Naive thymus-derived CD4-positive, alpha-beta T cell (primary cell): ENCODE data around the gene MED17. TPM values are rescaled to one million over a fixed set of nuclear protein-coding genes. Genes with fewer than 3 reads are reported as not detected.
A peak's percentile ranks its signal among the peaks of the same experiment; 100 is the strongest.
"Not testable (repeated sequence)": the region's sequence is repeated elsewhere in the genome, so short reads cannot be mapped to it uniquely, and the experiment has no call there.

Experiments
- ATAC-seq: fragments of 150-1000 bp; cut with Tn5 transposase; 2 replicates; pipeline ENCODE4 v1.10.0; 2021; ENCODE audit warnings: mild to moderate bottlenecking, moderate library complexity
- CTCF ChIA-PET: fragments of 350-600 bp; sonication (Branson Sonifier 250); formaldehyde crosslinking; loops from one replicate; lab custom pipeline; 2021; ENCODE audit warnings: antibody characterized with exemption; lab: Charles Lee
- POLR2A ChIA-PET: fragments of 350-600 bp; sonication (Branson Sonifier 250); formaldehyde crosslinking; loops from one replicate; lab custom pipeline; 2021; ENCODE audit warnings: antibody characterized with exemption, inconsistent platforms; lab: Charles Lee
- DNase-seq, 9 donors: peaks; one replicate each; pipeline versions ENCODE4 v3.0.0 to v3.0.0-alpha.2; 2020 to 2022; ENCODE audit warnings: mixed read lengths in 1 of 9
- H3K27ac ChIP-seq: one replicate; pipeline ENCODE4 v1.7.0; 2013; ENCODE audit warnings: mild to moderate bottlenecking, low read depth, low read length, moderate library complexity
- H3K27me3 ChIP-seq, 2 donors: one replicate each; pipeline ENCODE4 v1.7.0; 2013; ENCODE audit warnings: low read length in 2 of 2, mild to moderate bottlenecking in 2 of 2, moderate library complexity in 2 of 2; ENCODE audit not compliant: control insufficient read depth in 2 of 2, insufficient read depth in 2 of 2
- H3K36me3 ChIP-seq, 3 experiments: 1 replicate in 2 of 3; 2 replicates in 1 of 3; pipeline ENCODE4 v1.7.0; 2013; ENCODE audit warnings: low read length in 3 of 3, mild to moderate bottlenecking in 3 of 3, moderate library complexity in 1 of 3; ENCODE audit not compliant: insufficient read depth in 3 of 3, control insufficient read depth in 2 of 3
- H3K4me1 ChIP-seq, 2 donors: one replicate each; pipeline ENCODE4 v1.7.0; 2013; ENCODE audit warnings: low read length in 2 of 2, mild to moderate bottlenecking in 2 of 2, moderate library complexity in 1 of 2; ENCODE audit not compliant: control insufficient read depth in 2 of 2, insufficient read depth in 2 of 2
- H3K4me3 ChIP-seq: 2 replicates; pipeline ENCODE4 v1.7.0; 2013; ENCODE audit warnings: mild to moderate bottlenecking, low read length
- H3K9me3 ChIP-seq, 3 experiments: 1 replicate in 2 of 3; 2 replicates in 1 of 3; pipeline ENCODE4 v1.7.0; 2013; ENCODE audit warnings: low read length in 3 of 3; ENCODE audit not compliant: control insufficient read depth in 2 of 3
- H3K27ac Mint-ChIP-seq, 9 donors: one replicate each; pipeline ENCODE4 v1.8.0; 2020 to 2022; ENCODE audit warnings: mixed read lengths in 9 of 9, mild to moderate bottlenecking in 8 of 9, moderate library complexity in 5 of 9, inconsistent platforms in 2 of 9
- H3K27me3 Mint-ChIP-seq, 5 donors: one replicate each; pipeline ENCODE4 v1.8.0; 2021 to 2022; ENCODE audit warnings: mixed read lengths in 5 of 5, mild to moderate bottlenecking in 1 of 5
- H3K36me3 Mint-ChIP-seq, 5 donors: one replicate each; pipeline ENCODE4 v1.8.0; 2020 to 2022; ENCODE audit warnings: mixed read lengths in 5 of 5, mild to moderate bottlenecking in 3 of 5, inconsistent platforms in 1 of 5
- H3K4me1 Mint-ChIP-seq, 7 donors: one replicate each; pipeline ENCODE4 v1.8.0; 2020 to 2022; ENCODE audit warnings: mixed read lengths in 7 of 7, mild to moderate bottlenecking in 3 of 7, inconsistent platforms in 1 of 7
- H3K4me3 Mint-ChIP-seq, 10 donors: one replicate each; pipeline ENCODE4 v1.8.0; 2020 to 2022; ENCODE audit warnings: mild to moderate bottlenecking in 10 of 10, mixed read lengths in 10 of 10, moderate library complexity in 6 of 10, inconsistent platforms in 2 of 10
- H3K9me3 Mint-ChIP-seq, 11 donors: one replicate each; pipeline ENCODE4 v1.8.0; 2020 to 2022; ENCODE audit warnings: mixed read lengths in 11 of 11, mild to moderate bottlenecking in 4 of 11, inconsistent platforms in 1 of 11, moderate library complexity in 1 of 11
- intact Hi-C, 2 donors: fragments of 100-400 bp; cut with micrococcal nuclease; formaldehyde crosslinking; loops; one replicate each; pipeline ENCODE4 v1.15.1; 2023
- polyA plus RNA-seq, 2 donors: library from polyadenylated mRNA; unstranded; fragments of 300-500 nt; fragmentation: Illumina TruSeq; gene quantifications; one replicate each; pipeline ENCODE4 v1.2.3, GENCODE V29; 2021
- total RNA-seq, 6 experiments: library from RNA in 5 of 6; stranded (reverse) in 5 of 6; gene quantifications; 1 replicate in 5 of 6; 2 replicates in 1 of 6; pipeline ENCODE4 v1.2.3 and lab custom pipeline; 2021 to 2026

Gene MED17
- total and polyA plus RNA-seq, 7 experiments from 2014 or later: 17.3 to 75.9 (median 64.2) TPM

- ATAC-seq (no peak), DNase-seq (no peak)
- ChIA-PET CTCF (interaction anchor here (0.7 kb wide), 1 partner anchor 12 kb away, joined by 3 read pairs; no protein-coding TSS in a partner anchor), POLR2A (interaction anchor here (1.9 kb wide), 1 partner anchor 10 kb away, joined by 8 read pairs; the partner anchor contains the start of genes C11orf54 and TAF1D)
- H3K27me3 Mint-ChIP-seq: no peaks in the 10 kb centered on the region
- H3K4me1 ChIP-seq: no peaks in the 10 kb centered on the region
- peaks cover 0 to 21% (median 7%) of the 10 kb centered on the region in 7 donors for H3K4me1 Mint-ChIP-seq
- H3K27me3 ChIP-seq: no peaks in the 10 kb centered on the region
- H3K4me3 ChIP-seq: no peak overlapping the region
- H3K36me3 ChIP-seq: peaks cover 0 to 15% (median 4%) of the 10 kb centered on the region in 3 experiments
- H3K36me3 Mint-ChIP-seq: peaks cover 7 to 19% (median 9%) of the 10 kb centered on the region in 5 donors
- no peak overlapping the region for H3K27ac Mint-ChIP-seq
- no peak overlapping the region for H3K4me3 Mint-ChIP-seq
- H3K9me3 Mint-ChIP-seq: no peaks in the 10 kb centered on the region
- intact Hi-C loops: no loop called here
- no peak overlapping the region for H3K27ac ChIP-seq
- no peaks in the 10 kb centered on the region for H3K9me3 ChIP-seq
Observed at GRCh38 chr11:93751001-93751400, 33.1 kb upstream of the MED17 start.

GRCh38 chr11:93753241-93753640, 30.8 kb upstream of the MED17 start:
- Mint-ChIP-seq H3K4me3 (no peak overlapping the region), H3K9me3 (peaks cover 0 to 2% (median 0%) of the 10 kb centered on the region in 11 donors), H3K36me3 (peaks cover 2 to 34% (median 17%) of the 10 kb centered on the region in 5 donors), H3K27ac (peak overlapping the region in 1 of 9 donors; percentile 41), H3K27me3 (no peaks in the 10 kb centered on the region), H3K4me1 (peaks cover 0 to 11% (median 3%) of the 10 kb centered on the region in 7 donors)
- H3K9me3 ChIP-seq: no peaks in the 10 kb centered on the region
- peaks cover 0 to 34% (median 9%) of the 10 kb centered on the region in 3 experiments for H3K36me3 ChIP-seq
- no peak for ATAC-seq
- H3K4me3 ChIP-seq: no peak overlapping the region
- intact Hi-C loops: no loop called here
- ChIA-PET CTCF (interaction anchor here (0.7 kb wide), 1 partner anchor 1152 kb away, joined by 3 read pairs; no protein-coding TSS in a partner anchor), POLR2A (no interaction called here)
- H3K27ac ChIP-seq: no peak overlapping the region
- no peaks in the 10 kb centered on the region for H3K4me1 ChIP-seq
- no peak for DNase-seq
- no peaks in the 10 kb centered on the region for H3K27me3 ChIP-seq

- peaks cover 0 to 63% (median 9%) of the 10 kb centered on the region in 3 experiments for H3K36me3 ChIP-seq
- ChIA-PET CTCF (no interaction called here), POLR2A (interaction anchor here (1.1 kb wide), 1 partner anchor 15 kb away, joined by 3 read pairs; the partner anchor contains the start of genes C11orf54 and TAF1D)
- peaks cover 0 to 2% (median 0%) of the 10 kb centered on the region in 11 donors for H3K9me3 Mint-ChIP-seq
- ATAC-seq (no peak), DNase-seq (no peak)
- H3K4me3 Mint-ChIP-seq: no peak overlapping the region
- H3K4me3 ChIP-seq: no peak overlapping the region
- no peak overlapping the region for H3K27ac Mint-ChIP-seq
- no peaks in the 10 kb centered on the region for H3K27me3 ChIP-seq
- peaks cover 0 to 6% (median 0%) of the 10 kb centered on the region in 7 donors for H3K4me1 Mint-ChIP-seq
- H3K27me3 Mint-ChIP-seq: no peaks in the 10 kb centered on the region
- H3K4me1 ChIP-seq: no peaks in the 10 kb centered on the region
- intact Hi-C loops: no loop called here
- H3K36me3 Mint-ChIP-seq: peaks cover 0 to 50% (median 33%) of the 10 kb centered on the region in 5 donors
- H3K9me3 ChIP-seq: no peaks in the 10 kb centered on the region
- no peak overlapping the region for H3K27ac ChIP-seq
Observed at GRCh38 chr11:93756748-93757147, 27.3 kb upstream of the MED17 start.

GRCh38 chr11:93757301-93757700, 26.8 kb upstream of the MED17 start:
- Mint-ChIP-seq H3K4me3 (no peak overlapping the region), H3K4me1 (peaks cover 0 to 4% (median 0%) of the 10 kb centered on the region in 7 donors), H3K9me3 (peaks cover 0 to 2% (median 0%) of the 10 kb centered on the region in 11 donors), H3K27me3 (no peaks in the 10 kb centered on the region), H3K27ac (peak overlapping the region in 1 of 9 donors; percentile 17), H3K36me3 (peaks cover 0 to 50% (median 31%) of the 10 kb centered on the region in 5 donors)
- Histone ChIP-seq H3K9me3 (no peaks in the 10 kb centered on the region), H3K27ac (no peak overlapping the region), H3K36me3 (peaks cover 0 to 64% (median 9%) of the 10 kb centered on the region in 3 experiments), H3K4me1 (no peaks in the 10 kb centered on the region), H3K27me3 (no peaks in the 10 kb centered on the region), H3K4me3 (no peak overlapping the region)
- CTCF ChIA-PET: no interaction called here
- DNase-seq (no peak), ATAC-seq (no peak)
- intact Hi-C loops: no loop called here
- POLR2A ChIA-PET: no interaction called here

GRCh38 chr11:93757924-93758865, 25.9 kb upstream of the MED17 start:
- ChIA-PET POLR2A (interaction anchor here (1.5 kb wide), 1 partner anchor 24 kb away, joined by 3 read pairs; no protein-coding TSS in a partner anchor), CTCF (no interaction called here)
- ATAC-seq (no peak), DNase-seq (no peak)
- Mint-ChIP-seq H3K4me1 (no peaks in the 10 kb centered on the region), H3K36me3 (peaks cover 0 to 51% (median 29%) of the 10 kb centered on the region in 5 donors), H3K27me3 (no peaks in the 10 kb centered on the region), H3K27ac (no peak overlapping the region), H3K9me3 (peaks cover 0 to 2% (median 0%) of the 10 kb centered on the region in 11 donors), H3K4me3 (no peak overlapping the region)
- Histone ChIP-seq H3K9me3 (no peaks in the 10 kb centered on the region), H3K27me3 (no peaks in the 10 kb centered on the region), H3K4me1 (no peaks in the 10 kb centered on the region), H3K4me3 (no peak overlapping the region), H3K36me3 (peaks cover 0 to 67% (median 9%) of the 10 kb centered on the region in 3 experiments), H3K27ac (no peak overlapping the region)
- intact Hi-C loops: no loop called here

GRCh38 chr11:93759123-93759522, 25.0 kb upstream of the MED17 start:
- peaks cover 0 to 66% (median 9%) of the 10 kb centered on the region in 3 experiments for H3K36me3 ChIP-seq
- peaks cover 0 to 47% (median 29%) of the 10 kb centered on the region in 5 donors for H3K36me3 Mint-ChIP-seq
- not testable (repeated sequence) for H3K4me1 Mint-ChIP-seq

More at GRCh38 chr11:93759123-93759522, 25.0 kb upstream of the MED17 start:
- H3K27me3 Mint-ChIP-seq, intact Hi-C loops, H3K9me3 ChIP-seq, H3K27me3 ChIP-seq, H3K4me3 Mint-ChIP-seq, DNase-seq, H3K27ac ChIP-seq, H3K4me1 ChIP-seq, ATAC-seq, H3K4me3 ChIP-seq, H3K9me3 Mint-ChIP-seq: not testable (repeated sequence)
- ChIA-PET CTCF (interaction anchor here (1.0 kb wide), 1 partner anchor 39 kb away, joined by 3 read pairs; no protein-coding TSS in a partner anchor), POLR2A (interaction anchor here (1.5 kb wide), 1 partner anchor 23 kb away, joined by 3 read pairs; no protein-coding TSS in a partner anchor)
- H3K27ac Mint-ChIP-seq: peak overlapping the region in 3 of 9 donors; percentile 4 to 36 (median 17)
